Ovary (tissue), 9 donors: ENCODE data around the gene TMUB1. TPM values are rescaled to one million over a fixed set of nuclear protein-coding genes. Genes with fewer than 3 reads are reported as not detected.
"Not testable (repeated sequence)": the region's sequence is repeated elsewhere in the genome, so short reads cannot be mapped to it uniquely, and the experiment has no call there.

Experiments
- DNase-seq, 5 donors: peaks; one replicate each; pipeline ENCODE4 v3.0.0-alpha.2; 2019 to 2020
- H3K27ac ChIP-seq, 2 donors: fragments of 200-600 bp; one replicate each; pipeline versions ENCODE4 v1.5.1 to v1.8.0; 2019 to 2022
- H3K27me3 ChIP-seq: fragments of 200-600 bp; one replicate; pipeline ENCODE4 v1.8.0; 2022
- H3K36me3 ChIP-seq: fragments of 200-600 bp; sonication (generic); one replicate; pipeline ENCODE4 v1.5.1; 2019
- H3K4me1 ChIP-seq: one replicate; pipeline ENCODE4 v1.8.1; 2013; ENCODE audit warnings: mild to moderate bottlenecking, moderate library complexity; ENCODE audit not compliant: insufficient read depth
- H3K4me3 ChIP-seq: fragments of 200-600 bp; sonication (generic); one replicate; pipeline ENCODE4 v1.5.1; 2017
- H3K9me3 ChIP-seq, 2 donors: fragments of 200-600 bp in 1 of 2; sonication (generic) in 1 of 2; one replicate each; pipeline versions ENCODE4 v1.5.1 to v1.8.1; 2013 to 2019; ENCODE audit warnings: mild to moderate bottlenecking in 1 of 2, moderate library complexity in 1 of 2
- EP300 ChIP-seq: sonication (generic); formaldehyde crosslinking; IDR thresholded peaks from one replicate; pipeline ENCODE4 v1.6.1; 2017; ENCODE audit warnings: antibody characterized with exemption
- POLR2A ChIP-seq: fragments of 450-650 bp; IDR thresholded peaks from one replicate; pipeline ENCODE4 v1.6.1; 2017; ENCODE audit warnings: antibody characterized with exemption, mild to moderate bottlenecking, moderate library complexity
- WGBS, 3 donors: extraction: QIAGEN DNeasy Blood & Tissue Kit in 1 of 3; methylation state at CpG; one replicate each; pipeline versions ENCODE4 v1.1.5 to v1.1.7; 2013 to 2017; 5-methylcytosine and 5-hydroxymethylcytosine counted together
- intact Hi-C, 4 donors: fragments of 100-400 bp; cut with DNase I; formaldehyde crosslinking; loops; one replicate each; pipeline versions ENCODE4 v1.11.0 to v1.15.1; 2022 to 2023
- polyA plus RNA-seq, 2 donors: library from polyadenylated mRNA; stranded (reverse); fragments of 200-250 nt in 1 of 2; fragments of 350-450 nt in 1 of 2; fragmentation: Illumina TruSeq in 1 of 2; extraction: RNeasy Lipid Tissue Mini Kit (QIAGEN cat#74804) in 1 of 2; gene quantifications; one replicate each; pipeline ENCODE4 v1.2.3, GENCODE V29; 2013 to 2014
- total RNA-seq, 7 donors: library from RNA; depleted of rRNA in 2 of 7; stranded (reverse); fragments of >200 nt in 2 of 7; fragmentation: NEBNext Ultra II Directional in 3 of 7; extraction: Animal tissue kit (Norgen Biotek cat#: 25700) in 3 of 7; gene quantifications; one replicate each; pipeline versions ENCODE4 v1.1.0 to v1.2.4, GENCODE V29; 2016 to 2023
- TF ChIP-seq, protein P1 (sequence below), 3 donors: fragments of 450-650 bp in 2 of 3; fragments of 200-600 bp in 1 of 3; IDR thresholded peaks; one replicate each; pipeline versions ENCODE4 v1.5.1 to v1.8.0; 2016 to 2022; ENCODE audit warnings: antibody characterized with exemption in 3 of 3, mild to moderate bottlenecking in 1 of 3
- donor health status: DM: no; HTN: no; CAD: no; lungs with moderate emphysema.
- donor health status: DM: no; HTN: no; CAD: no.
- donor health status: Bipolar disorder and iron deficiency.
- donor health status: DM: yes; HTN: yes; CAD: no.
- donor health status: DM: no; HTN: no; CAD: no.
- donor health status: DM: yes; HTN: yes; CAD: no.

Gene TMUB1
- total and polyA plus RNA-seq, 9 donors, result 1.9 to 40.3 (median 28.8) TPM

DNA sequence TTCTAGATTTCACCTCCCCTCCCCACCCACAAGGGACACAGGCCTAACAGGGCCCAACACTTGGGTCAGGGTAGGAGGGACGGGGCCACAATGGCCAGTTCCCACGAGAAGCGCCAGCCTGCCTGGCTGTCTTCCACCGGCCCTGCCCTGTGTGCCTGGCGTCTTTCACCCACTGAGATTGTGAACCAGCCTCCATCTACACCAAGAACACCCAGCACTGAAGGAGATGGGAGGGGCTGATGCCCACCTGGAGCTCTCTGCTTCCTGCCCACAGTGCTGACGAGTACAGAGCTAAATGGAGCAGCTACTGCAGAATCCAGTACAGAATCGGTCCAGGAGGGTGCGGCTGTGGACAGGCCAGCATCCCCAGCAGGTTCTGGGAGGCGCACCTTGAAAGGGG, 37.3 kb downstream of the TMUB1 start:
- DNase-seq, result no peak
- H3K4me3 ChIP-seq, result no peak overlapping the region
- TF ChIP-seq EP300 (no peak), POLR2A (no peak)
- intact Hi-C loops, result no loop called here
- H3K36me3 ChIP-seq, result no peaks in the 10 kb centered on the region
- peaks cover 2% of the 10 kb centered on the region for H3K4me1 ChIP-seq
- no peaks in the 10 kb centered on the region for H3K9me3 ChIP-seq
- H3K27ac ChIP-seq, result no peak overlapping the region
- WGBS, 3 donors, result 80 to 83% (median 80%) methylated on average over 9 of the region's 9 CpGs
- H3K27me3 ChIP-seq, result no peaks in the 10 kb centered on the region

DNA sequence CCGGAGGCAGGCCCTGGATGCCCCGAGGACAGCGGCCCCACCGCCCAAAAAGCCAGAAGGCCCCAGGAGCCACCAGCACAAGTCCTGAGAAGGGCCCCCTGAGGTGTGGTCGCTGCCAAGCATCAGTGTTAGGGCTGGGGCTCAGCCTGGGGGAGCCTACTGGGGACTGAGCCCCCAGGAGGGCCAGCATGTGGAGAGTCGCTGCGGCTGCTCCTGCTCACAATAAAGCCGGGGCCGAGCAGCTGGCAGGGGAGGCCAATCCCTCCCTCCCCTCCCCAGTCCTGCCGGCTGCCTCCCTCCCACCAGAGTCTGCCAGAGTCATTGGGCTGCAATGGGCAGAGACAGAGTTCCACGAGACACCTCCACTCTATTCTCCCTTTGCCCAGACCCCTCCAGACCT, 38.0 kb downstream of the TMUB1 start:
- Histone ChIP-seq H3K27ac (no peak overlapping the region), H3K27me3 (no peaks in the 10 kb centered on the region), H3K4me1 (no peaks in the 10 kb centered on the region), H3K4me3 (no peak overlapping the region), H3K9me3 (no peaks in the 10 kb centered on the region), H3K36me3 (no peaks in the 10 kb centered on the region)
- TF ChIP-seq EP300, result no peak
- TF ChIP-seq POLR2A, result no peak
- TF ChIP-seq, protein P1, sequence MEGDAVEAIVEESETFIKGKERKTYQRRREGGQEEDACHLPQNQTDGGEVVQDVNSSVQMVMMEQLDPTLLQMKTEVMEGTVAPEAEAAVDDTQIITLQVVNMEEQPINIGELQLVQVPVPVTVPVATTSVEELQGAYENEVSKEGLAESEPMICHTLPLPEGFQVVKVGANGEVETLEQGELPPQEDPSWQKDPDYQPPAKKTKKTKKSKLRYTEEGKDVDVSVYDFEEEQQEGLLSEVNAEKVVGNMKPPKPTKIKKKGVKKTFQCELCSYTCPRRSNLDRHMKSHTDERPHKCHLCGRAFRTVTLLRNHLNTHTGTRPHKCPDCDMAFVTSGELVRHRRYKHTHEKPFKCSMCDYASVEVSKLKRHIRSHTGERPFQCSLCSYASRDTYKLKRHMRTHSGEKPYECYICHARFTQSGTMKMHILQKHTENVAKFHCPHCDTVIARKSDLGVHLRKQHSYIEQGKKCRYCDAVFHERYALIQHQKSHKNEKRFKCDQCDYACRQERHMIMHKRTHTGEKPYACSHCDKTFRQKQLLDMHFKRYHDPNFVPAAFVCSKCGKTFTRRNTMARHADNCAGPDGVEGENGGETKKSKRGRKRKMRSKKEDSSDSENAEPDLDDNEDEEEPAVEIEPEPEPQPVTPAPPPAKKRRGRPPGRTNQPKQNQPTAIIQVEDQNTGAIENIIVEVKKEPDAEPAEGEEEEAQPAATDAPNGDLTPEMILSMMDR (IDR thresholded peaks at IDR 0.05), result no peak
- WGBS, 3 donors, result 69 to 78% (median 71%) methylated on average over 11 of the region's 11 CpGs
- intact Hi-C loops, result no loop called here
- DNase-seq, result no peak

DNA sequence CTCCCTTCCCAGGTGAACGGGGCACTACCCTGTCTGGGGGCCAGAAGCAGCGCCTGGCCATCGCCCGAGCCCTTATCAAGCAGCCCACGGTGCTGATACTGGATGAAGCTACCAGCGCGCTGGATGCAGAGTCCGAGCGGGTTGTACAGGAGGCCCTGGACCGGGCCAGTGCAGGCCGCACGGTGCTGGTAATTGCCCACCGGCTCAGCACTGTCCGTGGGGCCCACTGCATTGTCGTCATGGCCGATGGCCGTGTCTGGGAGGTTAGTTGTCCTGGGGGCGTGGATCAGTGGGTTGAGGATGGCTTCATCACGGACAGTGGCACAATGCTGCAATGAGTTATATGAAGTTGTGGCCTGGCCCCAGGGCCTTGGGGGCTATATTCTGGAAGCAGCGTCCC, 39.3 kb downstream of the TMUB1 start:
- H3K36me3 ChIP-seq, result no peaks in the 10 kb centered on the region
- intact Hi-C loops, result no loop called here
- TF ChIP-seq POLR2A, result no peak
- TF ChIP-seq, protein P1 (IDR thresholded peaks at IDR 0.05), result no peak
- no peak for TF ChIP-seq EP300

DNA sequence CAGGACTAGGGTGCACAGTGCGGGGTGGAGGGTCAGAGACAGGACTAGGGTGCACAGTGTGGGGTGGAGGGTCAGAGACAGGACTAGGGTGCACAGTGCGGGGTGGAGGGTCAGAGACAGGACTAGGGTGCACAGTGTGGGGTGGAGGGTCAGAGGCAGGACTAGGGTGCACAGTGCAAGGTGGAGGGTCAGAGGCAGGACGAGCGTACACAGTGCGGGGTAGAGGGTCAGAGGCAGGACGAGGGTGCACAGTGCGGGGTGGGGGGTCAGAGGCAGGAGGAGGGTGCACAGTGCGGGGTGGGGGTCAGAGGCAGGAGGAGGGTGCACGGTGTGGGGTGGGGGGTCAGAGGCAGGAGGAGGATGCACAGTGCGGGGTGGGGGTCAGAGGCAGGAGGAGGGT, 39.8 kb downstream of the TMUB1 start:
- H3K27ac ChIP-seq, H3K4me3 ChIP-seq, H3K4me1 ChIP-seq, H3K9me3 ChIP-seq, H3K36me3 ChIP-seq, DNase-seq, H3K27me3 ChIP-seq, intact Hi-C loops: not testable (repeated sequence)
- WGBS, 3 donors, result 83 to 92% (median 89%) methylated on average over 9 to 10 of the region's 10 CpGs

More for the DNA sequence above, 39.3 kb downstream of the TMUB1 start:
- H3K9me3 ChIP-seq, result no peaks in the 10 kb centered on the region
- H3K4me1 ChIP-seq, result peaks cover 5% of the 10 kb centered on the region
- DNase-seq, result no peak
- H3K27me3 ChIP-seq, result no peaks in the 10 kb centered on the region
- H3K27ac ChIP-seq, result no peak overlapping the region
- 90 to 92% (median 91%) methylated on average over 12 to 20 of the region's 20 CpGs for WGBS, 3 donors
- H3K4me3 ChIP-seq, result no peak overlapping the region

DNA sequence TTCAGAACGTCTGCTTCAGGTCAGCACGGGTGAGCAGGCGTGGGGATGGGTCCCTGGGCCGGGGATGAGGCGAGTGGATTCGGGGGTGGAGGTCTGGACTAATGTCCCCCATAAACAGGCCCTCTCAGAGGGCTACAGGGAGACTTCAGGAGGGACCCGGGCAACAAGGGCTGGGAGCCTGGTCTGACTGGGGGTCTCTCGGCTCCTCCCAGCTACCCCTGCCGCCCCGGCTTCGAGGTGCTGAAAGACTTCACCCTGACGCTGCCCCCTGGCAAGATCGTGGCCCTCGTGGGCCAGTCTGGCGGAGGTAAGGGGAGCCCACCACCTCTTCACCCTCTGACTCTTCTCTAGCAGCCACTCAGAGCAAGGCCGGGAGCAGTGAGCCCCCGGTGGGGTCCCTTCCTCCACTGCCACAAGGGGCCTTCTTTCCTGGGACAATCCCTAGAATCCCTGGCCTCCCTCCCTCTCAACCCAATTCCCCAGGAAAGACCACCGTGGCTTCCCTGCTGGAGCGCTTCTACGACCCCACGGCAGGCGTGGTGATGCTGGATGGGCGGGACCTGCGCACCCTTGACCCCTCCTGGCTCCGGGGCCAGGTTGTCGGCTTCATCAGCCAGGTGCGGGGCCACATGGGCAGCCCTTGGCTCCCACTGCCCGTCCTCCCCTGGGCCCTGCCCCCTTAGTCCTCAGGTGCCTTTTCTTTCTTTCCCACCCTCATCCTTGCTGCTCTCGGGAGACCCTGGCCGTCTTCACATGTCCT, 42.5 kb downstream of the TMUB1 start:
- no peaks in the 10 kb centered on the region for H3K9me3 ChIP-seq
- H3K27ac ChIP-seq, result no peak overlapping the region
- no peaks in the 10 kb centered on the region for H3K36me3 ChIP-seq
- no peaks in the 10 kb centered on the region for H3K27me3 ChIP-seq
- WGBS, 3 donors, result 88 to 92% (median 90%) methylated on average over 28 to 30 of the region's 30 CpGs
- no peak overlapping the region for H3K4me3 ChIP-seq
- H3K4me1 ChIP-seq, result peaks cover 8% of the 10 kb centered on the region
- TF ChIP-seq EP300 (no peak), POLR2A (no peak)
- TF ChIP-seq, protein P1 (IDR thresholded peaks at IDR 0.05), result no peak
- DNase-seq, result no peak
- intact Hi-C loops, result no loop called here
